ENCODE measurements around the gene TNFSF13. TPM values are rescaled to one million over a fixed set of nuclear protein-coding genes. Genes with fewer than 3 reads are reported as not detected.

Gene TNFSF13
- total RNA-seq, 1 donor = 1.4 TPM

- no peak overlapping the region for H3K4me3 ChIP-seq (ENCODE audit: low read depth, low read length)
- TF ChIP-seq CTCF (IDR thresholded peaks at IDR 0.05; ENCODE audit: insufficient read depth, low read length) = peak; percentile 21
Measured at GRCh38 chr17:7586673-7587419, 28.3 kb downstream of the TNFSF13 start.

DNA sequence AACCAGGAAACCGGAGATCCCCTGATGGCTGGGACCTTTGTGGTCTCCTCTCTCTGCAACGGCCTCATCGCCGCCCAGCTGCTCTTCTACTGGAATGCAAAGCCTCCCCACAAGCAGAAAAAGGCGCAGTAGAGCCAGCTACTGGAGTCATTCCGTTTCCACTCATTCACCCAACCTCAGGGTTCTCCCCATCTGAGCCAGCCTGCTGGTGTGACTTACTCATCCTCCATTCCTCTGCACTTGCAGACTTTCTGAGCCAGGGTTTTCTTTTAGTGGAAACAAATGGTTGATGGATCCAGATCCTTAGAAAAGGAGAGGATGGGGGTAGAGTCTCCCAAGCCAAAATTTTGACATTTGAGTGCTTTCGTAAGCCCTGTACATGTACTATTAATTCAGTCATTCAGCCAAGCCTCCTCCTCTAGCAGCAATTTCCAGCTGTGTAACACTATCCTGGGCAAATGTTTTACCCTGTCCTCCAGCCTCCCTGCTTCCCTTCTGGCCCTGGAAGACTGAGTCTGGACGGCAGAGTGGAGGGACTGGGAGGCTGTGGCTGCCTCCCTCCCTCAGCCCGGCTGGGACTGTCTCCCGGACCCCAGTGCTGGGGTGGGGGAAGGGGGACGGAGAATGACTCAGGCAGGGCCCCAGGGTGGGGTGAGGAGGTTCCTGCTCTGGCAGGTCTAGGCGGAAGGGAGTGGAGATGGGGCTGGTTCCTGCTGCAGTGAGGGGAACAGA is 29.0 kb downstream of the TNFSF13 start:
- peak; percentile 94 for DNase-seq (ENCODE audit: low read depth)
- H3K4me3 ChIP-seq (ENCODE audit: low read depth, low read length) = peak overlapping the region; percentile 9
- peak; percentile 31 for TF ChIP-seq CTCF (IDR thresholded peaks at IDR 0.05; ENCODE audit: insufficient read depth, low read length)

More at GRCh38 chr17:7586673-7587419, 28.3 kb downstream of the TNFSF13 start:
- no peak for DNase-seq (ENCODE audit: low read depth)

GRCh38 chr17:7588553-7589203 is 30.1 kb downstream of the TNFSF13 start:
- no peak for DNase-seq (ENCODE audit: low read depth)
- TF ChIP-seq CTCF (IDR thresholded peaks at IDR 0.05; ENCODE audit: insufficient read depth, low read length) = no peak
- peak overlapping the region; percentile 38 for H3K4me3 ChIP-seq (ENCODE audit: low read depth, low read length)

GRCh38 chr17:7589204-7589868 is 30.8 kb downstream of the TNFSF13 start:
- peak; percentile 88 for TF ChIP-seq CTCF (IDR thresholded peaks at IDR 0.05; ENCODE audit: insufficient read depth, low read length)
- peak; percentile 88 for DNase-seq (ENCODE audit: low read depth)
- H3K4me3 ChIP-seq (ENCODE audit: low read depth, low read length) = peak overlapping the region; percentile 38

DNA sequence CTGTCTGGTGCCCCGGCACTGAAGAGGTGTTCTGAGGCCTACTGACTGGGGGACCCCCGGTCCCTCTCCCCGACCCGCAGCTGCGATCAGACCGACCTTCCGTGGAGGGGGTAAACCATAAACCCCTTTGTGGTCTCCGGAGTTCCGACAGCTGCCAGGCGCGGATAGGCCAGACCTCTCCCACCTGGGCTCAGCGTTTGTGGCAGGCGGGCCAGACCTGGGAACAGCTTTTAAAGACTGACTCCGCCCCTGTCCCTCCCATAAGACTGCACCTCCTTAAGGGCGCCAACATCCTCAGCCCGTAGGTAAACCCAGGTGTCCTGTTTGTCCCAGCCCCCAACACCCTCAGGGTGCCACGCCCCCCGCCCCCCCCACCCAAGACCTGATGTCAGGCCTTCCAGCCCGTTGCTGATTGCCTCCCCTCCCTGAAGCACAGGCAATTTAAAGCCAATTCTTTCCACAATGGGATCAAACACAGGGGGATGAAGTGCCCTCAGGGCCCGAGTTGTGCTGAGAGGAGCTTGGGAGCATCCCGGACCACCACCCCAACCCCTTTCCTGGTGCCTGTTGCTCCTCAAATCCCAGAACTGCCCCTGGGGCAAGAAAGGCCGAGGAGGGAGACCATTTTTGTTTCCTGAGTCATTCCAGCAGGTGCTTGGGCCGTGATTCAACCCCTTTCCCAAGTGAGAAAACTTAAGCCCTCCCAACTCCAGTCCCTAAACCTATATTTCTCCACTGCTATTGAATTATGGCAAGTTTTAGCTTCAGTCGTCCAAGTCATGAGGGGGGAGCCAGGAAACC is 31.5 kb downstream of the TNFSF13 start, which contains the start of gene SOX15:
Gene SOX15 (minus strand): TSS at position 204 of the 801 bp plus-strand sequence. CDS start 418 bp downstream, outside the sequence.
- H3K4me3 ChIP-seq (ENCODE audit: low read depth, low read length) = peak within 1 kb of the TSS; percentile 38
- no peak for TF ChIP-seq CTCF (IDR thresholded peaks at IDR 0.05; ENCODE audit: insufficient read depth, low read length)
- DNase-seq (ENCODE audit: low read depth) = no peak
